GM21390 (cell line): ENCODE measurements around the gene SMIM11.
A peak's percentile ranks its signal among the peaks of the same experiment; 100 is the strongest.

ENCODE experiments used
- ATAC-seq: cut with Tn5 transposase; IDR thresholded peaks from one replicate; pipeline ENCODE4 v1.9.1; 2021; ENCODE audit not compliant: unreplicated experiment

SMIM11 gene

GRCh38 chr21:34374940-34375618 lies at the start of gene SMIM11:
Gene SMIM11, plus strand, starts transcription at chr21:34375507. Its CDS starts 3,998 bp downstream, at chr21:34379505.
- ATAC-seq: peak; percentile 94

GRCh38 chr21:34330055-34330454 lies 45.3 kb upstream of the SMIM11 start:
- no peak for ATAC-seq

- no peak for ATAC-seq
Observed at GRCh38 chr21:34331726-34332125, 43.6 kb upstream of the SMIM11 start.

- ATAC-seq: no peak
Observed at GRCh38 chr21:34332347-34332746, 43.0 kb upstream of the SMIM11 start.

- no peak for ATAC-seq
Observed at GRCh38 chr21:34333121-34333739, 42.1 kb upstream of the SMIM11 start.

GRCh38 chr21:34335316-34335715 lies 40.0 kb upstream of the SMIM11 start:
- ATAC-seq: no peak

GRCh38 chr21:34336245-34336644 lies 39.1 kb upstream of the SMIM11 start:
- no peak for ATAC-seq

GRCh38 chr21:34336756-34337391 lies 38.4 kb upstream of the SMIM11 start:
- ATAC-seq: no peak

GRCh38 chr21:34337741-34338140 lies 37.6 kb upstream of the SMIM11 start:
- no peak for ATAC-seq

- no peak for ATAC-seq
Observed at GRCh38 chr21:34338226-34338625, 37.1 kb upstream of the SMIM11 start.

GRCh38 chr21:34340061-34340460 lies 35.2 kb upstream of the SMIM11 start:
- ATAC-seq: no peak

- no peak for ATAC-seq
Observed at GRCh38 chr21:34342476-34342875, 32.8 kb upstream of the SMIM11 start.

- ATAC-seq: no peak
Observed at GRCh38 chr21:34343347-34343746, 32.0 kb upstream of the SMIM11 start.

- ATAC-seq: no peak
Observed at GRCh38 chr21:34343838-34344381, 31.4 kb upstream of the SMIM11 start.

GRCh38 chr21:34344584-34344983 lies 30.7 kb upstream of the SMIM11 start:
- no peak for ATAC-seq

- no peak for ATAC-seq
Observed at GRCh38 chr21:34345091-34345871, 30.0 kb upstream of the SMIM11 start.

GRCh38 chr21:34345892-34346291 lies 29.4 kb upstream of the SMIM11 start:
- ATAC-seq: no peak

GRCh38 chr21:34348890-34349519 lies 26.3 kb upstream of the SMIM11 start:
- no peak for ATAC-seq

- ATAC-seq: peak; percentile 54
Observed at GRCh38 chr21:34351786-34352241, 23.5 kb upstream of the SMIM11 start.

- ATAC-seq: no peak
Observed at GRCh38 chr21:34352556-34352955, 22.8 kb upstream of the SMIM11 start.

- no peak for ATAC-seq
Observed at GRCh38 chr21:34353182-34353581, 22.1 kb upstream of the SMIM11 start.
